ENCODE measurements around the gene ZNF791.
"Not testable (repeated sequence)": the region's sequence is repeated elsewhere in the genome, so short reads cannot be mapped to it uniquely, and the experiment has no call there.

Gene ZNF791

DNA sequence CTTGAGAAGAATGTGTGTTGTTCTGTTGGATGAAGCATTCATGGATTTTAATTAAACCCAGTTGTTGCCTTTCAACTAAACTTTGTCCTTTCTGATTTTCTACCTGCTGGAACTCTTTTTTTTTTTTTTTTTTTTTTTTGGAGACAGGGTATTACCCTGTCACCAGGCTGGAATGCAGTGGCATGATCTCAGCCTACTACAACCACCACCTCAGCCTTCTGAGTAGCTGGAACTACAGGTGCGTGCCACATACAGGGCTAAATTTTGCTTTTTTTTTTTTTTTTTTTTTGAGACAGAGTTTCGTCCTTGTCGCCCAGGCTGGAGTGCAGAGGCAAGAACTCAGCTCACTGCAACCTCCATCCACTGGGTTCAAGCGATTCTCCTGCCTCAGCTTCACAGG, 6.9 kb downstream of the ZNF791 start:
- no peaks in the 10 kb centered on the region for H3K27me3 ChIP-seq (ENCODE audit: insufficient read depth, poor library complexity, severe bottlenecking)
- no peak for TF ChIP-seq CTCF (IDR thresholded peaks at IDR 0.05; ENCODE audit: poor library complexity, severe bottlenecking)
- no peak overlapping the region for H3K4me3 ChIP-seq (ENCODE audit: severe bottlenecking)
- H3K4me1 ChIP-seq (ENCODE audit: insufficient read depth, poor library complexity, severe bottlenecking), result no peaks in the 10 kb centered on the region
- no peak for DNase-seq (ENCODE audit: low spot score)
- no peaks in the 10 kb centered on the region for H3K9me3 ChIP-seq (ENCODE audit: severe bottlenecking)
- H3K27ac ChIP-seq (ENCODE audit: poor library complexity, severe bottlenecking), result no peak overlapping the region
- peaks cover 56% of the 10 kb centered on the region for H3K36me3 ChIP-seq (ENCODE audit: low read depth)
- no peak for ATAC-seq (ENCODE audit: low read depth)

DNA sequence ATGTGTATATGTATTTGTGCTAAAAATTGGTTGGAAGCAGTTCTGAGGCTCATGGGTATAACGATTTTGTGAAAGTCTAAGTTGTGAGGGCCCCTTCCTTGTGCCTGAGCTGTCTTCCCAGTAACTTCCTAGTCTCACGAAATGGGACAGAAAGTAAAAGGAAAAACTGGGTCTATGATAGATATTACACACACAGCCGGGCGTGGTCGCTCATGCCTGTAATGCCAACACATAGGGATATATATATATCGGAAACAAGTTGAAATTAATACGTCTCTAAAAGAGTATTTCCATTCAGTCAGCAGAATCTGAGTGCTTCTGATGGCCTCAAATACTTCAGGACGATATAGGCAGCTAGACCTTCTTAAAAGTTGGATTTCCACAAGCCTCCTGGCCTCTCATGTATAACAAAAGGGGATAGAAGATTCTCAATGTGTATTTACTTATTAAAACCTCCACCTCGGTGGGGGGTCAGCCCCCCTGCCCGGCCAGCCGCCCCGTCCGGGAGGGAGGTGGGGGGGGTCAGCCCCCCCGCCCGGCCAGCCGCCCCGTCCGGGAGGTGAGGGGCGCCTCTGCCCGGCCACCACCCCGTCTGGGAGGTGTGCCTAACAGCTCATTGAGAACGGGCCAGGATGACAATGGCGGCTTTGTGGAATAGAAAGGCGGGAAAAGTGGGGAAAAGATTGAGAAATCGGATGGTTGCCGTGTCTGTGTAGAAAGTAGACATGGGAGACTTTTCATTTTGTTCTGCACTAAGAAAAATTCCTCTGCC, 10.7 kb downstream of the ZNF791 start:
- H3K4me3 ChIP-seq (ENCODE audit: severe bottlenecking); H3K9me3 ChIP-seq (ENCODE audit: severe bottlenecking); DNase-seq (ENCODE audit: low spot score); H3K4me1 ChIP-seq (ENCODE audit: insufficient read depth, poor library complexity, severe bottlenecking); ATAC-seq (ENCODE audit: low read depth); H3K27ac ChIP-seq (ENCODE audit: poor library complexity, severe bottlenecking); H3K27me3 ChIP-seq (ENCODE audit: insufficient read depth, poor library complexity, severe bottlenecking): not testable (repeated sequence)
- H3K36me3 ChIP-seq (ENCODE audit: low read depth), result peaks cover 60% of the 10 kb centered on the region

DNA sequence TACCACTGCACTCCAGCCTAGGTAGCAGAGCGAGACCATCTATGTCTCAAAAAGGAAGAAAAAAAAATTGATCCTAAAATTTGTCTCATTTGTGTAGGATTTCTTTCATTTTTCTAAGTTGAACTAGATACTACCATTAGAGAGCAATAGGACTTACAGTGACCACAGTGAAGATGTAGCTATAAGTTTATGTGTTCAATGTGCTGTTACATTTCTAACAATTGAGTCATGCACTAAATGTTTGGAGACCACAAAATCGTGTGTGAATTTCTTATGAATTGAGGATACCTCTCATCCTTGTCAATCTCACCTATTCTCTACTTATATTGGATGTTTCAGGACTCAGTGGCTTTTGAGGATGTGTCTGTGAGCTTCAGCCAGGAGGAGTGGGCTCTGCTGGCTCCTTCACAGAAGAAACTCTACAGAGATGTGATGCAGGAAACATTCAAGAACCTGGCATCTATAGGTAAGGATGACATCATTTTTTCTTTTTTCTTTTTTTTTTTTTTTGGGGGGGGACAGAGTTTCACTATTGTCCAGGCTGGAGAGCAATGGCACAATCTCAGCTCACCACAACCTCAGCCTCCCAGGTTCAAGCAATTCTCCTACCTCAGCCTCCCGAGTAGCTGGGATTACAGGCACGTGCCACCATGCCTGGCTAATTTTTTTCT, 12.8 kb downstream of the ZNF791 start:
- no peak for TF ChIP-seq CTCF (IDR thresholded peaks at IDR 0.05; ENCODE audit: poor library complexity, severe bottlenecking)
- H3K4me1 ChIP-seq (ENCODE audit: insufficient read depth, poor library complexity, severe bottlenecking), result no peaks in the 10 kb centered on the region
- H3K27me3 ChIP-seq (ENCODE audit: insufficient read depth, poor library complexity, severe bottlenecking), result no peaks in the 10 kb centered on the region
- H3K4me3 ChIP-seq (ENCODE audit: severe bottlenecking), result no peak overlapping the region
- DNase-seq (ENCODE audit: low spot score) (no peak), ATAC-seq (ENCODE audit: low read depth) (no peak)
- peaks cover 69% of the 10 kb centered on the region for H3K36me3 ChIP-seq (ENCODE audit: low read depth)
- H3K27ac ChIP-seq (ENCODE audit: poor library complexity, severe bottlenecking), result no peak overlapping the region
- peaks cover 17% of the 10 kb centered on the region for H3K9me3 ChIP-seq (ENCODE audit: severe bottlenecking)

- H3K27me3 ChIP-seq (ENCODE audit: insufficient read depth, poor library complexity, severe bottlenecking), result no peaks in the 10 kb centered on the region
- H3K36me3 ChIP-seq (ENCODE audit: low read depth), result peaks cover 78% of the 10 kb centered on the region
- no peak for ATAC-seq (ENCODE audit: low read depth)
- H3K4me1 ChIP-seq (ENCODE audit: insufficient read depth, poor library complexity, severe bottlenecking), result no peaks in the 10 kb centered on the region
- H3K27ac ChIP-seq (ENCODE audit: poor library complexity, severe bottlenecking), result no peak overlapping the region
- H3K4me3 ChIP-seq (ENCODE audit: severe bottlenecking), result no peak overlapping the region
- no peak for TF ChIP-seq CTCF (IDR thresholded peaks at IDR 0.05; ENCODE audit: poor library complexity, severe bottlenecking)
- DNase-seq (ENCODE audit: low spot score), result no peak
- peaks cover 21% of the 10 kb centered on the region for H3K9me3 ChIP-seq (ENCODE audit: severe bottlenecking)
These were observed 16.2 kb downstream of the ZNF791 start for GRCh38 chr19:12626958-12627357.

DNA sequence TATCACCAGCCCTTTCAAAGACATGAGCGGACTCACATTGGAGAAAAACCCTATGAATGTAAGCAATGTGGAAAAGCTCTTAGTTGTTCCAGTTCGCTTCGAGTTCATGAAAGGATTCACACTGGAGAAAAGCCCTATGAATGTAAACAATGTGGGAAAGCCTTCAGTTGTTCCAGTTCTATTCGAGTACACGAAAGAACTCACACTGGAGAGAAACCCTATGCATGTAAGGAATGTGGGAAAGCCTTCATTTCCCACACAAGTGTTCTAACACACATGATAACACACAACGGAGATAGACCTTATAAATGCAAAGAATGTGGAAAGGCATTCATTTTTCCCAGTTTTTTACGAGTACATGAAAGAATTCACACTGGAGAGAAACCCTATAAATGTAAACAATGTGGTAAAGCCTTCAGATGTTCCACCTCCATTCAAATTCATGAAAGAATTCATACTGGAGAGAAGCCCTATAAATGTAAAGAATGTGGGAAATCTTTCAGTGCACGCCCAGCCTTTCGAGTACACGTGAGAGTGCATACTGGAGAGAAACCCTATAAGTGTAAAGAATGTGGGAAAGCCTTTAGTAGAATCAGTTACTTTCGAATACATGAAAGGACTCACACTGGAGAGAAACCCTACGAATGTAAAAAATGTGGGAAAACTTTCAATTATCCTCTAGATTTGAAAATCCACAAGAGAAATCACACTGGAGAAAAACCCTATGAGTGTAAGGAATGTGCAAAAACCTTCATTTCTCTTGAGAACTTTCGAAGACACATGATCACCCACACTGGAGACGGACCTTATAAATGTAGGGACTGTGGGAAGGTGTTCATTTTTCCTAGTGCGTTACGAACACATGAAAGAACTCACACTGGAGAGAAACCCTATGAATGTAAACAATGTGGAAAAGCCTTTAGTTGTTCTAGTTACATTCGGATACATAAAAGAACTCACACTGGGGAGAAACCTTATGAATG, 17.6 kb downstream of the ZNF791 start:
- Histone ChIP-seq H3K27ac (ENCODE audit: poor library complexity, severe bottlenecking) (no peak overlapping the region), H3K4me1 (ENCODE audit: insufficient read depth, poor library complexity, severe bottlenecking) (no peaks in the 10 kb centered on the region), H3K4me3 (ENCODE audit: severe bottlenecking) (no peak overlapping the region), H3K36me3 (ENCODE audit: low read depth) (peaks cover 73% of the 10 kb centered on the region), H3K27me3 (ENCODE audit: insufficient read depth, poor library complexity, severe bottlenecking) (no peaks in the 10 kb centered on the region), H3K9me3 (ENCODE audit: severe bottlenecking) (peaks cover 19% of the 10 kb centered on the region)
- no peak for TF ChIP-seq CTCF (IDR thresholded peaks at IDR 0.05; ENCODE audit: poor library complexity, severe bottlenecking)
- no peak for DNase-seq (ENCODE audit: low spot score)
- ATAC-seq (ENCODE audit: low read depth), result no peak

Data from RWPE2 (cell line).